DOHH2 (cell line): Measurements from ENCODE around the gene OPA3.

ENCODE experiments used
- H3F3A ChIP-seq: fragments of 200-600 bp; sonication (generic), shearing (Covaris generic); 2 replicates; pipeline ENCODE4 v1.6.0; 2016; ENCODE audit warnings: antibody characterized with exemption, mild to moderate bottlenecking; ENCODE audit not compliant: control insufficient read depth, insufficient read depth
- H3K27ac ChIP-seq: fragments of 200-600 bp; sonication (generic); 2 replicates; pipeline ENCODE4 v1.5.1; 2014; ENCODE audit warnings: low read depth, mild to moderate bottlenecking, low read length, moderate library complexity
- H3K27me3 ChIP-seq: fragments of 200-600 bp; sonication (generic); 2 replicates; pipeline ENCODE4 v1.6.1; 2014; ENCODE audit warnings: mild to moderate bottlenecking, low read length, mixed read lengths; ENCODE audit not compliant: control insufficient read depth
- H3K36me3 ChIP-seq: fragments of 200-600 bp; sonication (generic); 2 replicates; pipeline ENCODE4 v1.6.1; 2014; ENCODE audit warnings: mild to moderate bottlenecking, low read length, moderate library complexity, mixed read lengths; ENCODE audit not compliant: control insufficient read depth
- H3K4me1 ChIP-seq: fragments of 200-600 bp; sonication (generic); 2 replicates; pipeline ENCODE4 v1.6.1; 2014; ENCODE audit warnings: mild to moderate bottlenecking, low read length, mixed read lengths; ENCODE audit not compliant: control insufficient read depth
- H3K4me2 ChIP-seq: fragments of 200-600 bp; sonication (generic); 2 replicates; pipeline ENCODE4 v1.6.0; 2014; ENCODE audit warnings: mild to moderate bottlenecking, low read length, moderate library complexity
- H3K4me3 ChIP-seq: fragments of 200-600 bp; sonication (generic); 2 replicates; pipeline ENCODE4 v1.5.1; 2014; ENCODE audit warnings: mild to moderate bottlenecking, low read length, mixed read lengths
- H3K79me2 ChIP-seq: fragments of 200-600 bp; sonication (generic); 2 replicates; pipeline ENCODE4 v1.6.1; 2014; ENCODE audit warnings: mild to moderate bottlenecking, low read length, mixed read lengths; ENCODE audit not compliant: control insufficient read depth
- H3K9me2 ChIP-seq: fragments of 200-600 bp; sonication (generic); replicated peaks from 2 replicates; pipeline ENCODE4 v1.6.1; 2014; ENCODE audit warnings: mild to moderate bottlenecking, low read length, mixed read lengths; ENCODE audit not compliant: control insufficient read depth
- H3K9me3 ChIP-seq: fragments of 200-600 bp; sonication (generic); 2 replicates; pipeline ENCODE4 v1.6.1; 2014; ENCODE audit warnings: antibody characterized with exemption, low read length, mixed read lengths; ENCODE audit not compliant: control insufficient read depth, insufficient read depth
- H4K20me1 ChIP-seq: fragments of 200-600 bp; sonication (generic); 2 replicates; pipeline ENCODE4 v1.6.0; 2014; ENCODE audit warnings: low read depth, mild to moderate bottlenecking, antibody characterized with exemption, low read length, moderate library complexity; ENCODE audit not compliant: control insufficient read depth, insufficient read depth
- CTCF ChIP-seq: fragments of 200-600 bp; sonication (generic); IDR thresholded peaks from one replicate; pipeline ENCODE4 v1.5.1; 2014; ENCODE audit warnings: antibody characterized with exemption, mild to moderate bottlenecking, low read depth, low read length; ENCODE audit not compliant: poor library complexity, severe bottlenecking
- EZH2phosphoT487 ChIP-seq: fragments of 200-600 bp; sonication (generic); IDR thresholded peaks from 2 replicates; pipeline ENCODE4 v1.6.1; 2017; ENCODE audit warnings: borderline replicate concordance, mild to moderate bottlenecking, antibody characterized with exemption, low read length, moderate library complexity, mixed read lengths

OPA3 gene

GRCh38 chr19:45601524-45602374 is 17.1 kb upstream of the OPA3 start, which contains the start of gene GPR4:
Gene GPR4 (minus strand): TSS chr19:45602212. CDS start chr19:45591866, 10,346 bp downstream.
- no peaks in the 10 kb centered on the region for H3F3A ChIP-seq
- TF ChIP-seq CTCF (no peak), EZH2phosphoT487 (no peak; the same call in 1 of the 2 replicates)
- peaks cover 28% of the 10 kb centered on the region for H3K4me1 ChIP-seq
- no peaks in the 10 kb centered on the region; the same call in 1 of the 2 replicates for H4K20me1 ChIP-seq
- no peaks in the 10 kb centered on the region for H3K9me3 ChIP-seq
- no peaks in the 10 kb centered on the region for H3K79me2 ChIP-seq
- no peaks in the 10 kb centered on the region for H3K9me2 ChIP-seq
- H3K36me3 ChIP-seq, result no peaks in the 10 kb centered on the region
- H3K27ac ChIP-seq, result no peak within 1 kb of the TSS
- H3K4me3 ChIP-seq, result no peak within 1 kb of the TSS
- H3K27me3 ChIP-seq, result peaks cover 58% of the 10 kb centered on the region
- no peak within 1 kb of the TSS for H3K4me2 ChIP-seq

GRCh38 chr19:45601115-45601514 is 16.5 kb upstream of the OPA3 start:
- H3K9me2 ChIP-seq, result no peaks in the 10 kb centered on the region
- H3K79me2 ChIP-seq, result no peaks in the 10 kb centered on the region
- H3K4me3 ChIP-seq, result no peak overlapping the region
- H3K27ac ChIP-seq, result no peak overlapping the region
- no peak overlapping the region for H3K4me2 ChIP-seq
- H3K9me3 ChIP-seq, result no peaks in the 10 kb centered on the region
- peaks cover 28% of the 10 kb centered on the region for H3K4me1 ChIP-seq
- H3K36me3 ChIP-seq, result no peaks in the 10 kb centered on the region
- H3F3A ChIP-seq, result no peaks in the 10 kb centered on the region
- TF ChIP-seq CTCF, result no peak
- no peak for TF ChIP-seq EZH2phosphoT487
- no peaks in the 10 kb centered on the region; the same call in 1 of the 2 replicates for H4K20me1 ChIP-seq
- peaks cover 61% of the 10 kb centered on the region for H3K27me3 ChIP-seq

- TF ChIP-seq EZH2phosphoT487 (no peak), CTCF (no peak)
- no peaks in the 10 kb centered on the region for H3K9me2 ChIP-seq
- H3K9me3 ChIP-seq, result no peaks in the 10 kb centered on the region
- no peaks in the 10 kb centered on the region for H3F3A ChIP-seq
- H3K4me2 ChIP-seq, result no peak overlapping the region
- H4K20me1 ChIP-seq, result no peaks in the 10 kb centered on the region; the same call in 1 of the 2 replicates
- H3K27me3 ChIP-seq, result peaks cover 67% of the 10 kb centered on the region
- H3K36me3 ChIP-seq, result no peaks in the 10 kb centered on the region
- no peak overlapping the region for H3K4me3 ChIP-seq
- H3K4me1 ChIP-seq, result peaks cover 28% of the 10 kb centered on the region
- H3K27ac ChIP-seq, result no peak overlapping the region
- no peaks in the 10 kb centered on the region for H3K79me2 ChIP-seq
Observed at GRCh38 chr19:45600340-45600885, 15.8 kb upstream of the OPA3 start.
